Measurements from ENCODE around the gene SCLT1.
"Not testable (repeated sequence)": the region's sequence is repeated elsewhere in the genome, so short reads cannot be mapped to it uniquely, and the experiment has no call there.

SCLT1 gene

GRCh38 chr4:129077326-129077725, 16.0 kb downstream of the SCLT1 start:
- DNase-seq (ENCODE audit: low read depth in 3 of 3) = no peak

DNA sequence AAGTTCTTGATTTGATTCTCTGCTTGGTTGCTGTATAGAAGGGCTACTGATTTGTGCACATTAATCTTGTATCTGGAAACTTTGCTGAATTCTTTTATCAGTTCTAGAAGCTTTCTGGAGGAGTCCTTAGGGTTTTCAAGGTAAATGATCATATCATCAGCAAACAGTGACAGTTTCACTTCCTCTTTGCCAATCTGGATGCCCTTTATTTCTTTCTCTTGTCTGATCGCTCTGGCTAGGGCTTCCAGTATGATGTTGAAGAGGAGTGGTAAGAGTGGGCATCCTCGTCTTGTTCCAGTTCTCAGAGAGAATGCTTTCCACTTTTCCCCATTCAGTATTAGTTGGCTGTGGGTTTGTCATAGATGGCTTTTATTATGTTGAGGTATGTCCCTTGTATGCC, 23.8 kb downstream of the SCLT1 start:
- DNase-seq (ENCODE audit: low read depth in 3 of 3) = not testable (repeated sequence)

DNA sequence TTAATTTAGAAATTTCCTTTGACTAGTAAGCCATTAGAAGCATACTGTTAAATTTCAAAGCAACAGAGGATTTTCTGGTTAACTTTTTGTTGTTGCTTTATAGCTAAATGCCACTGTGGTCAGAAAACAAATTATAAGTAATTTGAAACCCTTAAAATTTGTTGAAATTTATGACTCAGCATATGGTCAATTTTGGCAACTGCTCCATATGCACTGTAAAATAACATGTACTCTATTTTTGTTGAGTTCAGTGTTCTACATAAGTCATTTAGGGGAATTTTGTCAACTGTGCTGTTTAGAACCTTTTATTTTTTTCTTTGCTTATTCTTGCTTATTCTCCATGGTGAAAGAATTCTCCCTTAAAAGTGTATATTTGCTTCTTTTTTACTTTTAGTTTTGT, 28.6 kb downstream of the SCLT1 start:
- DNase-seq (ENCODE audit: low read depth in 3 of 3) = no peak

- DNase-seq (ENCODE audit: low read depth in 3 of 3) = no peak
Observed at GRCh38 chr4:129063640-129064039, 29.7 kb downstream of the SCLT1 start.

DNA sequence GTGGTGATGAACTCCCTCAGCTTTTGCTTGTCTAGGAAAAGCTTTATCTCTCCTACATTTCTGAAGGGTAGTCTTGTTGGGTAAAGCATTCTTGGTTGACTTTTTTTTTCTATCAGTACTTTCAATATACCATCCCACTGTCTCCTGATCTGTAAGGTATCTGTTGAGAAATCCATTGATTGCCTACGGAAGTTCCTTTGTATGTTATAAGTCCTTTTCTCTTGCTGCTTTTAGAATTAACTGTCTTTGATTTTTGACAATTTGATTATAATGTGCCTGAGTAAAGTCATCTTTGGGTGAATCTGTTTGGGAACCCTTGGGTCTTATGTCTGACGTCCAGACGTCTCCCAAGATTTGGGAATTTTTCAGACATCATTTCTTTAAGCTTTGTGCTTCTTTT, 30.8 kb downstream of the SCLT1 start:
- no peak for DNase-seq (ENCODE audit: low read depth in 3 of 3)

DNA sequence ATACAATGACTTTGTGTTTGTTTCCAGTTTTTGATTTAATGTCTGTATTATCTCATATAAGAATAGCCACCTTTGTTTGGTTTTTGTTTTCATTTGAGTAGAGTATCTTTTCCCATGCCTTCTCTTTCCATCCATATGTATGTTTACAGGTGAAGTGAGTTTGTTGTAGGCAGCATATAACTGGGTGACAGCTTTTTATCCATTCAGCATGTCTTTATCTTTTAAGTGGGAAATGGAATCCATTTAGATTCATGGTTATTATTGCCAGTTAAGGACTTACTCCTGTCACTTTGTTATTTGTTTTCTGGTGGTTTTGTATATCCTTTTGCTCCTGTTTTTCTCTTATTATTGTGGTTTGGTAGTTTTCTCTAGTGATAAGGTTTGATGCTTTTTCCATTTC, 34.3 kb downstream of the SCLT1 start:
- DNase-seq (ENCODE audit: low read depth in 3 of 3) = no peak

DNA sequence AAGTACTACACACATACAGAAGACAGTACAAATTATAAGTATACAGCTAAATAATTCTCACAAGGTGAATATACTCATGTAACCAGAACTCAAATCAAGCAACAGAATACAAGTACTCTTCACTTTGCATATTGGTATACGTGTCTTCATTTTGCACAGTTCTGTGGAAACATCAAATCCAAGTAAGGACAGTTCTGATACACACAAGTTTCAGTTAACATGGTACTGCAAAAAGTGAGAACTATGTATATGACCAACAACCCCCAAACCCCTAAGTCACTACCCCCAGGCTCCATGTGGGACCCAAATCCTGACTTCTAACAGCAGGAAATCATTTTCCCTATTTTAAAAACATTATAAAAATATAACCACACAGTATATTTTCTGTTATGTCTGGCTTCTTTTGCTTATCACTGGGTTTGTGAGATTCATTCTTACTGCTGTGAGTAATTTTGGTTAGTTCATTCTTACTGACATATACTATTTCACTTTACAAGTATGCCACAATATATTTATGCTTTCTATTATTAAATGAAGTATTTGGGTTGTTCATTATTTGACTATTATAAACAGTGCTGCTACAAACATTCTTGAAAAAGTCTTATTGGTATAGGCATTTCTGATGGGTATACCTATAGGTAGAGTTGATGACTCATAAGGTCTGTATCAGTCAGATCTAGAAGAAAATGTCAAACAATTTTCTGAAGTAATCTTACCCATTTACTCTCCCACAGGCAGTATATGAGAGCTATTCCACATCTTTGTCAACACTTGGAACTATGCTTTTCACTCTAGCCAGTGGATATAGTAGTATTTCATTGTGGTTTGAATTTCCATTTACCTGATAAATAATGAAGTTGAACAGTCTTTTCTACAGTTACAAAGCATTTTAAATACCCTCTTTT, 47.0 kb downstream of the SCLT1 start:
- DNase-seq (ENCODE audit: low read depth in 3 of 3) = no peak

DNA sequence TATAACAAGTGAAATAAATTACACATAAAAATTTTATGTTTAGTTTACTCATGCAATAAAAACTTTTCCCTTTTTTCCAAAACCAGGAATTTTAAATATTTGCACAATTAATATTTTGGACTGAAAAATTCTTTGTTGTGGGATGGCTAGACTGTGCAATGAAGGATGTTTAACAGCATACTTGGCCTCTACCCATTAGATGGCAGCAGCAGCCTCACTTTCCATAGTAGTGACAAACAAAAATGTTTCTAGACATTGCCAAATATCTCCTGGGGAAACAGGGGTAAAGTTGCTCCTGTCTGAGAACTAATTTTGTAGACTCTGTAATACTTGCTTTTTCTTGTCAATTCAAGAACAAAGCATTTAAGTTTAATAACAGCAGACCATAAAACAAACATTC, 49.8 kb downstream of the SCLT1 start:
- no peak for DNase-seq (ENCODE audit: low read depth in 3 of 3)

DNA sequence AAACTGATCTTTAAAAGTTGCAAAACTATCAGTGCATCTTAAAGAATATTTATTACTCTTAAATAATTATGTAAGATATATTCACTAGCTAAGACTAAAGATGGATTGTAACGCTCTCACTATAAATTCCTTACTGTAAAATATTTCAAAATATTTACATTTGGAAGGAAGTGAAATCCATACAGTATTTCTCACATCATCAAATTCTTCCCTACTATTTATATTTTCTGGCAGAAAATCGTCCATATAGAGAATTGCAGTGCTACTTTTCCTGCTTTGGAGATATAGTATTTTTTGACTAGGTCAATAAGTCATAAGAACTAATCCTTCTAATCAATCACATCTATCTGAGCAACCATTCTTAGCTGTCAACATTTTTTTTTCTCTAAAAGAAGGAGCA, 52.9 kb downstream of the SCLT1 start:
- DNase-seq (ENCODE audit: low read depth in 3 of 3) = no peak

DNA sequence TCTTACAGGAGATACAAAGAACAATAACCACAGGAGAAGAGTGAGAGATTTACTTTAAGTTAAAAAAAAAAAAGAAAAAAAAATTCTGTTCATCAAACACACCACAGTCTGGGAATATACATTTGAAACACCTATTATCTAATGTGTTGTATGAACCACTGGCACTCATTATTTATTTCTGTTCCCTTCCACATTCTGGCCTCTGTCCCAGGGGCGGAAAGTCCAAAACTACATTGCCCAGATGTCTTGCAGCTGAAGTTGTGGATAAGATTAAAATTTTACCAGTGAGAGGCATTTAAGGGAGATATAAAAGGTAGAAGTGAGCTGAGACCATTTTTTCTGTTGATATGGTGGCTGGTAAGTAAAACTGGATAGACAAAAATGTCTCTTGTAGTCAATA, 56.2 kb downstream of the SCLT1 start:
- no peak for DNase-seq (ENCODE audit: low read depth in 3 of 3)

- DNase-seq (ENCODE audit: low read depth in 3 of 3) = no peak
Observed at GRCh38 chr4:129014566-129015509, 78.5 kb downstream of the SCLT1 start.

DNA sequence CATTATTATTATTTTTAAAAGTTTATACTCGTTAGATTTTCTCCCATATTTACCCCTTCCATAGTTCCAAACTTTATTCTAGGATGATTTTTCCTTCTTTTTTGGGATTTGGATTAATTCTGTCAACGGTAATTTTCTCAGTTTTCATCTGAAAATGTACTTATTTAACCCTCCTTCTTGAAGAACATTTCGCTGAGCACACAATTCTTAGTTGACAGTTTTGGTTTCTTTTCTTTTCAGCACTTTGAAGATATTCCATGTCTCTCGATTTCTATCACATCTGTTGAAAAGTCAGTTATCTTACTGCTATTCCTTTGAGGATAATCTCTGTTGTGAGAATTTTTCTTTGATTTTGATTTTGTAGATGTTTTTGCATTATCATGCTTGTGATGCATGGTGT, 85.2 kb downstream of the SCLT1 start:
- DNase-seq (ENCODE audit: low read depth in 3 of 3) = no peak

DNA sequence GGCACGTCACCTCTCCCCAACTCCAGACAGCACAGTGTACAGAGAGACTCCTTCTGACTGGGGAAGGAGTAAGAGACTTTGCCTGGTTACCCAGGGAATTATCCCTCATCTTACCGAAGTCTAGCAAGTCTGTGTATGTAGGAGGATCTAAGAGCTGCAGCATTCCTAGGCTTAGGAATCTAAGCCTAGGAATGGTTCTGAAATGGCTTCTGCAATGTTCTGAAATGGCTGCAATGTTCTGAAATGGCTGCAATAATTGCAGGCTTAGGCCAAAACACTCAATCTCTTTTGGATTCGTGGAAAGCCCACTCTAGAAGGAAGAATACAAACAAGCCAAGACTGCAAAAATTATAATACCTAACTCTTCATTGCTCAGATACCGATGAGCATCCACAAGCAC, 106.4 kb downstream of the SCLT1 start:
- no peak for DNase-seq (ENCODE audit: low read depth in 3 of 3)

DNA sequence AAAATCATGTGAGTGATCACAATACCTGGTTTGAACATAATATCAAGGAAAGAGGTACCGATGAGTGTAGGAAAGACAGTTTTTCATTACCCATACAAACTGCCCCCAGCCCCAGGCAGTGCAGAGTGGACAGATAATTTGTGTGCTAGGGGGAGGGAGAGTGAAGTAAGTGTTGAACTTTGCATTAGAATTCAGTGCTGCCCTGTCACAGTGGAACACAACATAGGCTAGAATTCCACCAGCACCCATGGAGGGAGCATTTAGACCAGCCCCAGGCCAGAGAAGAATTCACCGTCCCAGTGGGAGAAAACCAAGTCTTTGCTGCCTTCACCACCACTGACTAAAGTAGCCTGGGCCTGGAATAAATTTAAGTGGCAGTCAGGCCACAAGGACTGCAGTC, 107.3 kb downstream of the SCLT1 start:
- DNase-seq (ENCODE audit: low read depth in 3 of 3) = no peak

DNA sequence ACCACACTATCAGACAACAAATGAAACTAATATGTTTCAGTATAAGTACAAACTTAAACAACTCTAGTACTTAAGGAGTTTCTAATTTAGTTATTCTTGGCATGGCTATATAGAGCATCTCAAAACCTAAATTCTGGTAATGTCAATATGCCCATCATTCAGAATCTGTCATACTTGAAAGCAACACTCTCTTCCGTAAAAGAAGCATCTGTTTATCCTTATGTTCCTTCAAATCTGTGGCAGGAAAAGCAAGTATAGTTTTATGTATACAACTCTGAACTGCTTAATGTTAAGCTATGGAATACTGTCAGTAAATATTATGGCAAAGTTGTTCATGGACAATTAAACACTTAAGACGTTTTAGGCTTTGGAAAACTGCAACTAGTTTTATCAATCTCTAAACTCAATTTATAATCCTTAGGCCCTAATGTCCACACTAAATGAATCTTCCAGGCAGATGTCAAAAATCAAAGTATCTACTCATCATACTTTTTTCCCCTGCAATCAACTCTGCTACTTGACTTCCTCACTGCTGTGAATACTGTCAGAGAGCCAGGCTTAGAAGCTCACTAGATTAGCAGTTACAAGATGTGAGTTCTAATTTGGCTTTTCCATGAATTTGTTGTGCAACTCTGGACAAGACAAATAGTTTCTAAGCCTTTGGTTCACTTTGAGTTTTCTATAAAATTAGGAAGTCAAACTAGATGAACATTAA, 109.4 kb downstream of the SCLT1 start:
- DNase-seq (ENCODE audit: low read depth in 3 of 3) = no peak

DNA sequence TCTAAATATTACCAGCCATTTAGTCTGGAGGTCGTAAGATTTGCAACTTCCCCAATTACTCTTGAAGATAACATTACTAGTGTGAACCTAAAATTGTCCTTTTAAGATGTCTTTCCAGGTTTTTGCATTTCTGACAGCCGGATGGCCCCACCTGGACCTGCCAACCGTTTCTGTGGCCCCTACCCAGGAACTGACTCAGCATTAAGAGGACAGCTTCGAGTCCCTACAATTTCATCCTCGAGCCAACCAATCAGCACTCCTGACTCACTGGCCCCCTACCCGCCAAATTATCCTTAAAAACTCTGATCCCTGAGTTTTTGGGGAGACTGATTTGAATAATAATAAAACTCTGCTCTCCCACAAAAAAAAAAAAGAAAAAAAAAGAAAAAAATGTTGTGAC, 112.0 kb downstream of the SCLT1 start:
- DNase-seq (ENCODE audit: low read depth in 3 of 3) = no peak

- DNase-seq (ENCODE audit: low read depth in 3 of 3) = no peak
Observed at GRCh38 chr4:128980816-128981326, 112.5 kb downstream of the SCLT1 start.

DNA sequence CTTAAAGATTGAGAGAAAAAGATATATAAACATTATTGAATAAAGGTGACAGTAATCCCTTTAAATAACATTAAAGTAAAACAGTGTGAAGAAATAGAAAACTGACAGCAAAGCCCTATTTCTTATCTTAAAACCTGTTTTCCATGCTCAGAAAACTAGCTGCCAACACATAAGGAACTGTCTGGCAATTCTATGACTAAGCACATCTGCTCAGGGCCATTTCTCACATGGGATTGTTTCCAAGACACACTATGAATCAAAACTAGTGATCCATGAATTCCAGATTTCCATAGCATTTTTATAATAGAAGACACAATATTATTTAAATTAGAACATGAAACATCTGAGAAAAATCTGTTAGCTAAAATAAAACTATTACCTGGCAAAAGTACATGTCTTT, 113.4 kb downstream of the SCLT1 start:
- DNase-seq (ENCODE audit: low read depth in 3 of 3) = no peak

GRCh38 chr4:128978985-128979384, 114.4 kb downstream of the SCLT1 start:
- no peak for DNase-seq (ENCODE audit: low read depth in 3 of 3)

DNA sequence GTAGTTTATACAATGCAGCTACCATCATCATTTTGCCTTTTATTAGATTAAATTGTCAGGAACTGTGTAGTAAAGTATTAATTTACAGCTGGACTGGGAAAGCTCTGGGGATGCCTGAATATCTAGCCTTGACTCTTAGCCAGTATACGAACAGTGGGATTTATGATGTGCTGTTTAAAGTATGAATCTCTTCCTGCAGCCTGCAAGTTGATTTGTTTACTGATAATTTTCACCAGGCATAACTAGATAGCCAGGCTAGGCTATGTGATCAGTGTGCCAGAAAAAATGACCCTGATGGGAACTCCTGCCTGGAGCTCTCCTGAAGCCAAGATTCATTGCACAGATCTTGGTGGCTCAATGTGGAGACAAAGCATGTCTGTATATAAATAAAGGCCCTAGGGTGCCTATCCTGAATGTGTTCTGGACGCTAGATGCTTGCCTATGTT, 119.2 kb downstream of the SCLT1 start:
- DNase-seq (ENCODE audit: low read depth in 3 of 3) = no peak

DNA sequence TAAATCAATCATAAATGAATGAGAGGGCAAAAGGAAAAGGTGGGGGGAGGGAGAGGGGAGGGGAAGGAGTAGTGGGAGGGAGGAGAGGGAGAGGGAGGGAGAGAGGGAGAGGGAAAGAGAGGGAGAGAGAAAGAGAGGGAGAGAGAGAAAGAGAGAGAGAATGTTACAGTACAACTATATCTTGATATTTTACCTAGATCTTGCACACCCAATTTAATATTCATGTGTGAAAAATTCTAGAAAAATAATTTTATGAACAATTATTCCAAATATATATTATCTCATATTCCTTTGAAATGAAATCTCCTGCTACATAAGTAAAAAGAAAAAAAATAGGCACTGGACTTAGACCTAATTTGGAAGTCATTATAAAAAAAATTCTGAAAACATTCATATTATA, 120.0 kb downstream of the SCLT1 start:
- DNase-seq (ENCODE audit: low read depth in 3 of 3) = no peak

GRCh38 chr4:128961405-128961804, 131.9 kb downstream of the SCLT1 start:
- no peak for DNase-seq (ENCODE audit: low read depth in 3 of 3)
